Inferior parietal cortex (tissue), 1 donor: ENCODE measurements around the gene CAMK2G.
"Not testable (repeated sequence)": the region's sequence is repeated elsewhere in the genome, so short reads cannot be mapped to it uniquely, and the experiment has no call there.

ENCODE experiments used
- DNase-seq: peaks from one replicate; pipeline ENCODE4 v3.0.0-alpha.2; 2016; ENCODE audit errors: extremely low spot score

The CAMK2G gene

DNA sequence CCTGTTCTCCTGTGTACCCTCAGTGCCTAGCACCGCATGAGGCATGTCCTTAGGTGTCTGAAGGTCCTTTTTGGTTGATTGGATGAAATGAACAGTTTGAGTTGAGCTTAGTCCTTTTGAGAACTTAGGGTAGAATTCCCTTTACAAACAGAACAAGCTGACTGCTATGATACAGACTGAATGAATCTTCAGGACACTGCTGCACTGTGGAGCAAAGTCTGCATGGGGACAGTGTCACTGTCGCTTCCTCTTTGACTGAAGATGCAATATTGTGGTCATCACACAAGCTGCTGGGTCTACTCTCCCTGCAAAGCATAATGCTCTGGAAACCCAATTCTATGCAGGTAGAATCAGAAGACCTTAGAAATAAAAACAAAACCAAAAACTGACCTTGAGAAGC is 28.0 kb upstream of the CAMK2G start:
- no peak for DNase-seq

DNA sequence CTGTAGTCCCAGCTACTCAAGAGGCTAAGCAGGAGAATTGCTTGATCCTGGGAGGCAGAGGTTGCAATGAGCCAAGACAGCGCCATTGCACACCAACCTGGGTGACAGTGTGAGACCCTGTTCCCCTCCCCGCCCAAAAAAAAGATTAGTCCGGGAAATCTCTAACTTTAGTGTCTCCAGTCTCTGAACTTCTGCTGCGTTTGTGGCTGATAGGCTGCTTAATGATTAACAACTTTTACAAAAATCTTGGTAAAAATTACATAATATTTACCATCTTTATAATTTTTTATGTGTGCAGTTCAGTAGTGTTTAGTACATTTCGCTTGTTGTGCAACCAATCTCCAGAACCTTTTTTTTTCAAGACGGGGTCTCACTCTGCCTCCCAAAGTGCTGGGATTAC is 26.9 kb upstream of the CAMK2G start:
- no peak for DNase-seq

DNA sequence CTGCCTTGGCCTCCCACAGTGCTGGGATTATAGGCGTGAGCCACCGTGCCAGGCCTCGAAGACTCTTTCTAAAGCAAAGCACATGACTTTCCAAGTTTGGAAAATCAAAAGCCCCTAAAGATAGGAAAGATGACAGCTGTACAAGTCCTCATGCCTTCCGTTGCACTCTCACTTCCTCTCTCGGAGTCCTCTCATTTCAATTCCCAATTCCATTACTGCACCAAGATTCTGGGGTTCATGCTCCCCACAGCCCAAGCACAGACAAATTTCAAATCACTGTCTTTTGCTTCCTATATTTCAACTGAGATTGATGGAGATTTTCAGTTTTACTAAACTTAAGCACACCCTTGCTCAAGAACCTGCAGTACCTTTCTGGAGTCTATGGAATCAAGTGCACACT is 25.7 kb upstream of the CAMK2G start:
- DNase-seq: no peak

DNA sequence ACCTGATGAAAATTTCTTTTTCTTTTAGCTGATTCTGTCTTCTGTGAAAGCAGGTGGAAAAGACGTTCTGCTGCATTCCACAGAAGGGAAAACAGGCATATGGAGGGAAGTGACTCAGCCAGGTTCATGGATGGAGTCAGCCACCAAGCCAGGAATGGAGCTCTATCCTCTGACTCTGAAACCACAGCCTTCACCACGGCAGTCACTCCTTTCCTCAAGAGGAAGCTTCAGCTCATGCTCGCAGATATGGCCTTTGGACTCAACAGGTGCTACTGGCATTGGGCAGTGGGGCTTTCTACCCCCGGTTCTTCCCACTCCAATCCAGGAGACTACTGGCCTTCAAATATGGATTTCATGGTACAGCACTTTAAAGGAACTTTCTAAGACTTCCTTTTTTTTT is 25.1 kb upstream of the CAMK2G start:
- DNase-seq: no peak

DNA sequence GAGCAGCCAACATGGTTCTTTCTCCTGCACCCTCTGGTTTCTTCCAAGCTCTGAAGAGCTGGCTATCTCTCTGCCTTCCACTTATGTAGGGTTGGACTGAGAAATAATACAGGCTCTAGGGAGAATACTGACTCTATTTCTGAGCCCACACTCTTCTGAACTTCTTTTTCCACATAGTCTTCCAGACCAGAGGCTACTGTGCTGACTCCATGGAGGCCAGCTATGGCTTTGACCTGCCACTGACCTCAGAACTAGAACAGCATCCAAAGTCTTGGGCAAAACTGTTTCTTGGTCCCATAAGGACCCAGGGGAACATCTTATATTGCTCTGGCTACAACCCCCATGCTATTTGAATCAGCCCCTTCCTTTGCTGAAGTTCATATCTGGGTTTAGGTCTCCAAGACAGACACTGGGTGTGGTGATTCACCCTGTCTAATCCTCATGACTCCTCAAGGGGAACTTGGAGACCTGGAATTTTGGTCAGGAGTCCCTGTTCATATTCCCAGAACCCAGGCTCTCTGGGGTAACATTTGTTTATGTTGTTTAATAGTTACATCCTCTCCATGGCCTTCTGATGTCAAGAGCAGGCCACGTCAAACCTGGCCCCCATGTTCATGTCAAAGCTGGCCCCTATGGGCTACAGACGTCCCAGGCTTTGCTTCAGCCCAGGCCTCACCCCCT is 24.5 kb upstream of the CAMK2G start:
- DNase-seq: no peak

DNA sequence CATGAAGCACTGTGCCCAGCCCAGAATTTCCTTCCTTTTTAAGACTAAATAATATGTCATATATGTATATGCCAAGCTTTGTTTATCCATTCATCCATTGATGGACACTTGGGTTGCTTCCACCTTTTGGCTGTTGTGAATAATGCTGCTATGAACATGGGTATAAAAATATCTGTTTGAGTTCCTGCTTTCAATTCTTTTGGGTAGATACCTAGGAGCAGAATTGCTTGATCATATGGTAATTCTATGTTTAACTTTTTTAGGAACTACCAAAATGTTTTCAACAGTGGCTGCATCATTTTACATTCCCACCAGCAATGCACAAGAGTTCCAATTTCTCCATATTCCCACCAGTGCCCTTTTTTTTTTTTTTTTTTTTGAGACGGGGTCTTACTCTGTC is 23.3 kb upstream of the CAMK2G start:
- DNase-seq: no peak

DNA sequence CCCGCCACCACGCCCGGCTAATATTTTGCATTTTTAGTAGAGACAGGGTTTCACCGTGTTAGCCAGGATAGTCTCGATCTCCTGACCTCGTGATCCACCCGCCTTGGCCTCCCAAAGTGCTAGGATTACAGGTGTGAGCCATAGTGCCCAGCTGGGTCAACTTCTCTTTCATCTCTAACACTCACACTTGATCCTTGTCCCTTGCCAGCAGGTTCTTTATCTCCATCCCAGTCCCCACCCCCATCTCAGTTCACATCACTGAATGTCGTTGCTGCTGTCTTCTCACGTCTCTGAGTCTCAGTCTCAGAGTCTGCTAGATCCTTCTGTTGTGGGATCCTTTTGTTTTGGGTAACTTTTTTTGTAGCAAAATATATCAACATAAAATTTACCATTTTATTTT is 21.0 kb upstream of the CAMK2G start:
- DNase-seq: not testable (repeated sequence)

DNA sequence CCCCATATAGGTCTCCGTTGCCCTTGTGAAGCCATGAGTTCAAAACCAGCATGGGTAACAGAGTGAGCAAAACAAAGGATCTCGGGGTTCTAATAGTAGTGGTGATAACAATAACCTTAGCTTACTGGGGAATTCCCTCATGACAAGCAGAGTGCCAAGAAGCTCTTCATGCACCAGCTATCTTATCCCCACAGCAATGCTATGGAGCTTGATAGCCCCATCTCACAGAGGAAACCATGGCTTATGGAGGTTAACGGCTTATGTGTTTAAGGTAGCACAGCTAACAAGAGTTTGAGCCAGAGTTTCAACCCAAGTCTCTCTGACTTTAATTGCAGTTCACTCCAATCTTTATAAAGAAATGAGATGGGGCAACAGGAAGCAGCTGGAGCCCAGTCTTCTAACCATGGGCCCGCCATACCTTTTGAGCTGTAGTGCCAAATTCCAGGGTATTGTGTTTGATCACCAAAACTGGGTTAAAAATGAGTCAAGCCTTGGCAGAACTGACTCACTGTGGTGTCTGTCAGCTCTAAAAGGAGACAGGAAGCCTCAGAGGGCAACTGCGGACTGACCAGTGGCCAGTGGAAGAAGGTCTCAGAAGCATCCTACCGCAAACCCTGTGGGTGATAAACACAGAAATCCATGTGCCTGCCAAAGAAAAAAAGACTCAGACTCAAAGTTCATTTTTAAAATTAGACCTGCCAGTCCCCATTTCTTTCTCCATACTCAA is 20.1 kb upstream of the CAMK2G start:
- no peak for DNase-seq

DNA sequence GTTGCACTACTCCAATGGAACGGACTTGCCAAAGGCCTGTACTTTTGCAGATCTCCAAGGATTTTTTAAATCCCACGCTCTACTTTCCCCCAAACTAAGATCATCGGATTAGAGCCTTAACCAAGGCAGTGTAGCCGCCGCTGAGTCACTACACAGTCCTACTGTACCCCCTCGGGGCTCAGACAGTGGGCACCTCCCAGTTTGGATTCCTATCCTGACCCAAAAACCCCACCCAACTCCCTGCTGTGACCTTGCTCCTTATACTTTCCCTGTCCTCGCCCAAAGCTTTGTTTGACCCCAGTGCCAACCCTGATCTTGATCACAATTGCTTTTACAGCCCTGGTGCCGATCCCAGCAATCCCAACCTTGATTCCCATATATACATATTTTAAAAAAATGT is 19.1 kb upstream of the CAMK2G start:
- no peak for DNase-seq

DNA sequence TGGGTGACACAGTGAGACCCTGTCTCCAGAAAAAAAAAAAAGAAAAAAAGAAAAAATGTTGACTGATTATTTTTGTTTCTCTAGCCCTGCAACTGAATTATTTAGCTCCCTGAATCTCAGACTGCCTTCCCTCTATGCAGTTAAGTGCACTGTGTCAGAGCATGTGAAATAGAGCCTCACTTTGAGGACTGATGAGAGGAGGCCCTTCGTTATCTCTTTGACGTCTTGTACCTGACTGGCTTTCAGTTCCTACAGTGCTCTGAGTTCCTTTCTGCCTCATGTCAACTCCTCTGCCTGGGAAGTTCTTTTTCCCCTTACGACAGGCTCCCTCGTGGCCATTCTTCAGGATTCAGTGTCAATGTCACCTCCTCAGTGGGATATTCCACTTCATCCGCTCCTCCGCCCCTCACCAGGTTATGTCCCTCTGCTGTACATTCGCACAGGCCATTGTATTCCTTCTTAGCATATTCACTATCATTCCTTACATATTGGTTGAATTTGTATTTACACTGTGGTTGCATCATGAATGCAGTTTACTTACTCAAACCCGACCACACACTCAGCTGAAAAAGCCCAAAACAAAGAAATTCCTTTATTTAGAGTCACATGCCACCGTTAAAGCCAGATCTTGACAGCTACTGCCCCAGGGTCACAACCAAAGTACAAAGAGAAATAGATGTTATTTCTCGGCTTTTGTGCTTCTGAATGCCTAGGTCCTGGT is 18.1 kb upstream of the CAMK2G start:
- DNase-seq: no peak

DNA sequence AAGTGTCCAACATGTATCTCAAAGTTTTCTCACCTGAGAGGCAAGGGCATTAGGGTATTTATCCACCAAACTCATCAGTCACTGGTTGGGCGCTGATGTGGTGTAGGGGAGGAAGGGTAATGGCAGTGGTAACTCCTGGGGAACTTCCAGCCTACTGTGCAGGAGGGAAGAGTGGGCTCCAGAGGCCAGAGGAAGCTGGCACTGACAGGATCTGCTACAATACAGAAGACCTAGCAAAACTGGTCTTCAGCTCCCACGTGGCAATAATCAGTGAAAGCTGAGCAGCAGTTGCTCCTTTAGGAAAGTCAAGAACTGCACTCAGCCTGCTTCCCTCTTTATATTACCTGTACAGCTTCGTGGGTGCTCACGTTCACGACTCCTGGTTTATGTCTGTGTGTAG is 17.2 kb upstream of the CAMK2G start:
- DNase-seq: no peak

DNA sequence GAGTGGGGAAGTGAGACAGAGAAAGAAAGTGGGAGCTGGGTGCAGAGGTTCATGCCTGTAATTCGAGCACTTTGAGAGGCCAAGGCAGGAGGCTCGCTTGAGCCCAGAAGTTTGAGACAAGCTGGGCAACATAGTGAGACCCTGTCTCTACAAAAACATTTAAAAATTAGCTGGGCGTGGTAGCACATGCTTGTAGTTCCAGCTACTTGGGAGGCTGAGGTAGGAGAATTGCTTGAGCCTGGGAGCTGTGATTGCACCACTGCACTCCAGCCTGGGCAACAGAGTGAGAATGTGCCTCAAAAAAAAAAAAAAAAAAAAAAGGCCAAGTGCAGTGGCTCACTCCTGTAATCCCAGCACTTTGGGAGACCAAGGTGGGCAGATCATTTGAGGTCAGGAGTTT is 16.5 kb upstream of the CAMK2G start:
- DNase-seq: not testable (repeated sequence)

DNA sequence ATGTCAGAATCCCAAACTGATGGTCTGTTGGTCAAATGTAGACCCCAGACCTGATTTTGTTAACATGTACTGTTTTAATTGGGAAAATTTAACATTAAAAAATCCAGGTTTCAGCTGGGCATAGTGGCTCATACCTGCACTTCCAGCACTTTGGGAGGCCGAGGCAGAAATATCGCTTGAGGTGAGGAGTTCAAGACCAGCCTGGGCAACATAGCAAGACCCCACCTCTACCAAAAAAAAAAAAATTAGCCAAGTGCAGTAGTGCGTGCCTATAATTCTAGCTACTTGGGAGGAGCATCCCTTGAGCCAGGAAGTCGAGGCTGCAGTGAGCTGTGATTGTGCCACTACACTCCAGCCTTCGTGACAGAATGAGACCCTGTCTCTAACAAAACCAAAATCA is 15.9 kb upstream of the CAMK2G start:
- DNase-seq: no peak

DNA sequence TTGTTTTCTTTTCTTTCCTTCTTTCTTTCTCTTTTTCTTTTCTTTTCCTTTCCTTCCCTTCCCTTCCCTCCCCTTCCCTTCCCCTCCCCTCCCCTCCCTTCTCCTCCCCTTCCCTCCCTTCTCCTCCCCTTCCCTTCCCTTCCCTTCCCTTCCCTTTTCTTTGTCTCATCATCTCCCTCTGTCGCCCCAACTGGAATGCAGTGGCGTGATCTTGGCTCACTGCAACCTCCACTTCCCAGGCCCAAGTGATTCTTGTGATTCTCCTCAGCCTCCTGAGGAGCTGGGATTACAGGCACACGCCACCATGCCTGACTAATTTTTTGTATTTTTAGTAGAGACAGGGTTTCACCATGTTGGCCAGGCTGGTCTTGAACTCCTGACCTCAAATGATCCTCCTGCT is 15.1 kb upstream of the CAMK2G start:
- DNase-seq: not testable (repeated sequence)

DNA sequence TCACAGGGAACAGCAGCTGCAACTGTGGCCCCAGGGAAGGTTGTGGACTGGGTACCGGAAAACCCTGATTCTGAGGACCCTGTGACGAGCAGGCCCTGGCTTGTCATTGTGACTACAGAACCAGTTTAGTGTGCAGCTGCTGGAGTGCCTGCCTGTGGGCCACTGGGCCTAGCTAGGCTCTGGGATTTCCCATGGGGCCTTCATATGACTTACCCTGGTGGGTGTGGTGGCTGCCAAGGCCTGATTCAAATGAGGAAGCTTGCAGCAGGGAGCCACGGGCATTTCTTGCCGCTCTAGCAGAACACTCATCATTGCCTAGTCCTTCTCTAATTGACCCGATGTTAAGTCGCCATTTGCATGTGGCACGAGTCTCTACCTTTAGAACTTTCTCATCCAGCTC is 14.7 kb upstream of the CAMK2G start:
- DNase-seq: no peak

DNA sequence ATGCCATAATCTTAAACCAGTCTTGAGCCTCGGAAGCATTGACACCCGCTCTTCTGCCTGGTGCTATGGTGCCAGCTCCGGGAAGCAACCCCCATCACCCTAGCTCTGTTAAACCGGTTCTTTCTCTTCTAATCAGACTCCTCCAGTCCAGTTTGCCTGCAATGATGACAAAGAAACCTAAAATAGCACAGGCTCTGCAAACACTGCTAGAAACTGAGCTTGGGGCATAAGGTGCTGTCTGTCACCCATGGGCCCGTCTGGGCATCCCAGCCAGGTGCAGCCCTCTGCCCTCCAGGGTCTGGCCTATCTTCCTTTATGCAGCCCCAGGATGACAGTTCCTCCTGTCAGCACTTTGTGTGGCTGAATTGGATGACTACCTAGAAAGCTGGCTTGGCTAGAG is 14.2 kb upstream of the CAMK2G start:
- no peak for DNase-seq

DNA sequence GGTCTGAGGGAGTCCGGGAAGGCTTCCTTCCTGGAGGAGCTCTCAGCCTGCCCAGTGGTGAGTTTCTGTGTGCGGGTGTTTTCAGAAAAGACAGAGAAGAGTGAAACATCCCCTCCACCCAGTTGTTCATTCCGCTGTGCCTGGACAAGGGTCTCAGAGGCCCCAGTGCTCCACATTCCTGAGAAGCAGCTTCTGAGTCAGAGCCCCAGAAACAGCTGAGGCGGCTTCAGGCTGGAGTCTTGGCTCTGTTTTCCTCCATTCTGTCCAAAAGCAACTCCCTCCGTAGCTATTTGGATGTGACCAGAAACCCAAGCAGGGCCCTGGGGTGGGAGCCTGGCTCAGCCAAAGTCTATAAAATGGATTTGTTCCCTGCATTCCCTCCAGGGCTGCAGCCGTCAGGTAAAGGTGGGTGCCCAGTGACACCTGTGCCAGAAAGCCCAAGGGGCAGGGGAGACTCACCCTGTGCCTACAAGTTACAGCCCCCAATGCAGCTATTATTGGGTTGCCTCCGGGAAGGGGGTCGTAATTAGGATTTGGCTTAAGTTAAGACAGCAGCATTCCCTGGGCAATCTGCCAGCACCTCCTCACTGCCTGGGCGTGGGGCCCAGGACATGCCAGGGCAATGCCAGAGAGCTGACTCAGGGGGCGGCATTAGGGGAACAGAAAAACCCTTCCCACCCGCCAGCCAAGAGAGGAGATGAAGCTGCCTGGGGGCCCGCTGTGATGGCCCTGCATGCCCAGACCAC is 13.1 kb upstream of the CAMK2G start:
- DNase-seq: no peak

DNA sequence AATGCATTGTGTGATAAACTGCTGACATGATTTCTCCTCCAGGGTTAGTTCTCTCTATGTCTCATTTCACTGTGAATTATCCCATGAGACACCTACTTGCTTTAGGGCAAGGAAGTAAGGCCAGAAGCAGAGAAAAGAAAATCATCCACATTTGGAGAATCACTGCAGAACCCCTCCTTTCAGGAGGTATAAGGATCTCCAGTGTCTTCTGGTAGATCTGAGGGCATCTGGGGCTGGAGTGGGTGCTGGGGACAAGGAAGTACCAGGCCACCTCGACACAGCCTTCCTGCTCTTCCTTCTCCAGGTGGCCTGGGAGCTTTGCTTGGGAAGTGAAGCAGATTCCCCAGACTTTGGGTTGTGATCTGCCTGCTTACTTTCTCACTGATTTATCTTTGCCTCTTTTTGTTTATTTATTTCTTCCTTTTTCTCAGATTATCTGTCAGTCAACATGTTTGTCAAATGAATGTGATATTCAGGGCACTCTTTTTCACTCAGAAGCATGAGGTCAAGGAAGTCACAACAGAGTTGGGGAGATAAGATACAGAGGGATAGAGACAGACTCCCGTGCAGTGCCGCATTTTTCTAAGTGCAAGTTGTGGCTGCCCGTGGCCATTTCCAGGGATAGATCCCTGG is 12.4 kb upstream of the CAMK2G start:
- no peak for DNase-seq

DNA sequence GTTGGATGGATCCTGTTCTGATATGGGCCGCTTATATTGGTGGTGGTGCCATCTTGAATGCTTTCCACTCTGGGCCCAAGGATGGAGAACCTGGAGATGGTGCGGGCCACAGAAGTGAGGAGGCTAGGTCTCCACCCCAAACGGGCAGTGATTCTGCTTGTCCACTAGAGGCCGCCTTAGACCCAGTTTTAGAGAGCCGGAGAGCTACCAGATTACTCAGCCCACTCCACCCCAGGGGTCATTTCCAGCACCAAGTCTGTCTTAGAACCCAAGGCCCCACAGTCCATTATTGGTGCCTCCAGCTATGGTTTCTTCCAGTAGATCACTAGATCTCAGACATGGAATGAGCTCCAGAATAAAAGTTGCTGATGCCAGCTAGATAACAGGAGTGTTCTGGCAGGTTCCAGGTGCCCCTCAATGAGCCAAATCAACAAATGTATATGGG is 11.8 kb upstream of the CAMK2G start:
- DNase-seq: peak; percentile 82

DNA sequence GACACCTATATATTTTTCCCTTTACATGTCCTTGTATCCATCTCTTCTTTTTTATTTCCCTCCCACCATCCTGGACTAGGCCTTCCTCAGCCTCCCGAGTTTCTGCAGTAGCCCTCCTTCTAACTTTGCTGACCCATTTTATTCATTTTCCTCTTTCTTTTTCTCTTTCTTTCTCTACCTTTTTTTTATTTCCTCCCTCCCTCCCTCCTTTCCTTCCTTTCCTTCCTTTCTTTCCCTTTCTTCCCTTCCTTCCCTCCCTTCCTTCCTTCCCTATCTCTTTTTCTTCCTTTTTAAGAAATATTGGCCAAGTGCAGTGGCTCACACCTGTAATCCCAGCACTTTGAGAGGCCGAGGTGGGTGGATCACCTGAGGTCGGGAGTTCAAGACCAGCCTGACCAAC is 9.7 kb upstream of the CAMK2G start:
- no peak for DNase-seq

DNA sequence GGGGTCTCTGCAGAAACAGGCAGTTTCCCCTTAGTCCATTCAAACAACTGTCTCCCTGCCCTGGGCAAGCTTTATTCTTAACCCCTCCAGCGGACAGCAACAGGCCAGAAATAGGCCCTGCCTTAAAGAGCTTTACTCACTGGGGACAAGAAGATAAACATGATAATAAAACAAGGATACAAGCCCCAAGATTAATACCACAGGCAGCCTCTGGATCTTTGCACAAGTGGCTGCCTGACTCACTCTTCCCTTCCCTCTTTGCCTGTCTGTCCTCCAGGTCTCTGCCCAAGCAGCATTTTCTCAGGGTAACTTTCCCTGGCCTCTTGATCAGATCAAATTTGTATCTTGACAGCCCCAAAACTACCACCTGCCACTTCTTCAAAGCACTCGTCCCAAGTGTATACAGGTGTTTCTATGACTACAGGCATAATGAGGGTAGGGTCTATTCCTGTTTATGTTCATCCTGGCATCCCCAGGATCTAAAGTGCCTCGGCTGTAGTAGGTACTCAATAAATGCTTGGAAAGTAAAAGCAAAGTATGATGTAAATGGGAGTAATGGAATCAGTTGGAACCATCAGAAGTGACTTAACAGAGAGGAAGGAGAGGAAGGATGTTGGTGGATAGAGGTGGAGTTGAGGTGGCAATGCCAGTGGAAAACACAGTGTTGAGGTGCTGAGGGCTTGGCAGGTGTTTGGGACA is 7.0 kb upstream of the CAMK2G start:
- DNase-seq: no peak
